ENCODE data around the gene JMJD8. TPM values are rescaled to one million over a fixed set of nuclear protein-coding genes. Genes with fewer than 3 reads are reported as not detected.

The JMJD8 gene
- total and polyA plus RNA-seq, 9 of the 15 experiments (the other 6 are each of a cell fraction or from before 2014, with no cell fraction given), result 1.2 to 50.6 (median 29.3) TPM

GRCh38 chr16:645852-646678 lies 38.1 kb downstream of the JMJD8 start:
- H3K36me3 ChIP-seq (ENCODE audit: control insufficient read depth, insufficient read depth, low read length), result peaks cover 51% of the 10 kb centered on the region; the same call in 2 of the 3 replicates
- H3K9ac ChIP-seq (ENCODE audit: insufficient read depth in 1 of 2, low read depth in 2 of 2, low read length in 2 of 2), result peak overlapping the region in 1 of 2 experiments; percentile 85; a peak in 1 of 4 replicates
- intact Hi-C loops (cut with micrococcal nuclease), result no loop called here
- CTCF ChIA-PET (ENCODE audit: low intra/inter-chr PET ratio), result no interaction called here
- BruUV-seq (replicated peaks), result no TSS peak
- H3K79me2 ChIP-seq (ENCODE audit: control insufficient read depth, insufficient read depth, low read length), result peaks cover 52% of the 10 kb centered on the region
- POLR2A ChIA-PET, result interaction anchor here (0.6 kb wide), 1 partner anchor 88 kb away, joined by 3 read pairs; no protein-coding TSS in a partner anchor
- H3K27me3 ChIP-seq (ENCODE audit: control insufficient read depth in 2 of 2, insufficient read depth in 2 of 2, low read length in 2 of 2), result no peaks in the 10 kb centered on the region
- no peak overlapping the region for H2AFZ ChIP-seq (ENCODE audit: low read depth, low read length)
- H4K20me1 ChIP-seq (replicated peaks; ENCODE audit: control insufficient read depth, insufficient read depth, low read length), result no peaks in the 10 kb centered on the region
- in situ Hi-C loops (cut with MboI), result no loop called here
- WGBS (ENCODE audit: insufficient coverage, low coverage, missing lambda C conversion rate), result 93% methylated on average over 19 of the region's 32 CpGs
- no peak overlapping the region for H3K4me3 ChIP-seq
- H3K4me1 ChIP-seq (replicated peaks in 1 of 2; ENCODE audit: control insufficient read depth in 2 of 2, insufficient read depth in 2 of 2, low read length in 2 of 2), result peaks cover 4 to 88% of the 10 kb centered on the region in 2 experiments; a peak in 3 of 5 replicates
- TF ChIP-seq, protein P1, sequence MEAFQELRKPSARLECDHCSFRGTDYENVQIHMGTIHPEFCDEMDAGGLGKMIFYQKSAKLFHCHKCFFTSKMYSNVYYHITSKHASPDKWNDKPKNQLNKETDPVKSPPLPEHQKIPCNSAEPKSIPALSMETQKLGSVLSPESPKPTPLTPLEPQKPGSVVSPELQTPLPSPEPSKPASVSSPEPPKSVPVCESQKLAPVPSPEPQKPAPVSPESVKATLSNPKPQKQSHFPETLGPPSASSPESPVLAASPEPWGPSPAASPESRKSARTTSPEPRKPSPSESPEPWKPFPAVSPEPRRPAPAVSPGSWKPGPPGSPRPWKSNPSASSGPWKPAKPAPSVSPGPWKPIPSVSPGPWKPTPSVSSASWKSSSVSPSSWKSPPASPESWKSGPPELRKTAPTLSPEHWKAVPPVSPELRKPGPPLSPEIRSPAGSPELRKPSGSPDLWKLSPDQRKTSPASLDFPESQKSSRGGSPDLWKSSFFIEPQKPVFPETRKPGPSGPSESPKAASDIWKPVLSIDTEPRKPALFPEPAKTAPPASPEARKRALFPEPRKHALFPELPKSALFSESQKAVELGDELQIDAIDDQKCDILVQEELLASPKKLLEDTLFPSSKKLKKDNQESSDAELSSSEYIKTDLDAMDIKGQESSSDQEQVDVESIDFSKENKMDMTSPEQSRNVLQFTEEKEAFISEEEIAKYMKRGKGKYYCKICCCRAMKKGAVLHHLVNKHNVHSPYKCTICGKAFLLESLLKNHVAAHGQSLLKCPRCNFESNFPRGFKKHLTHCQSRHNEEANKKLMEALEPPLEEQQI (IDR thresholded peaks at IDR 0.05), result no peak
- TF ChIP-seq RBFOX2 (IDR thresholded peaks at IDR 0.05; ENCODE audit: low read depth, low read length), result peak; percentile 12; the same call in 1 of the 2 replicates
- peak; percentile 47 for TF ChIP-seq POLR2G (IDR thresholded peaks at IDR 0.05; ENCODE audit: low read depth, low read length)
- TF ChIP-seq TCF3 (CRISPR knock-in tag; IDR thresholded peaks at IDR 0.05), result no peak
- TF ChIP-seq CHD1 (IDR thresholded peaks at IDR 0.05; ENCODE audit: low read length), result no peak
- FAIRE-seq, result no peak
- DNase-seq (ENCODE audit: extremely low read depth in 1 of 4, low spot score in 3 of 4), result no peak
- no peaks in the 10 kb centered on the region for H3K9me1 ChIP-seq (ENCODE audit: control insufficient read depth, insufficient read depth, low read length)
- no peak overlapping the region for H3K27ac ChIP-seq (ENCODE audit: extremely low read depth, low read depth, low read length)
- no peak for ATAC-seq
- no peaks in the 10 kb centered on the region for H3K9me3 ChIP-seq (replicated peaks; ENCODE audit: control insufficient read depth, insufficient read depth, low read depth, low read length)
- no peak overlapping the region for H3K4me2 ChIP-seq (ENCODE audit: insufficient read depth, low read length)

Data from K562 (cell line).